ENCODE data around the gene NSMF. TPM values are rescaled to one million over a fixed set of nuclear protein-coding genes. Genes with fewer than 3 reads are reported as not detected.

Gene NSMF
- total and polyA plus RNA-seq, 2 donors (not counting 1 experiment from before 2014, with no cell fraction given), result 28.7 to 59.4 TPM

- WGBS (ENCODE audit: insufficient coverage), result 97% methylated on average over 11 of the region's 11 CpGs
- H3K4me3 Mint-ChIP-seq, result peak overlapping the region; percentile 19
- Histone ChIP-seq H3K27ac (ENCODE audit: low read length in 2 of 2) (no peak overlapping the region), H3K27me3 (replicated peaks in 1 of 4; ENCODE audit: control extremely low read depth in 1 of 4, control insufficient read depth in 3 of 4, insufficient read depth in 4 of 4, low read length in 3 of 4) (peaks cover 0 to 27% (median 10%) of the 10 kb centered on the region in 4 experiments), H3K4me2 (replicated peaks; ENCODE audit: low read depth, low read length, poor library complexity, severe bottlenecking) (no peak overlapping the region), H3K4me3 (ENCODE audit: control extremely low read depth in 1 of 5, extremely low read depth in 1 of 5, insufficient read depth in 1 of 5, low read depth in 2 of 5, low read length in 4 of 5) (no peak overlapping the region), H2AFZ (ENCODE audit: insufficient read depth, low read depth, low read length, poor library complexity, severe bottlenecking) (no peak overlapping the region), H3K79me2 (ENCODE audit: control insufficient read depth, insufficient read depth, low read length) (peaks cover 19% of the 10 kb centered on the region), H3K9ac (ENCODE audit: low read length) (no peak overlapping the region), H3K36me3 (replicated peaks in 1 of 2; ENCODE audit: control extremely low read depth in 1 of 2, control insufficient read depth in 1 of 2, extremely low read depth in 1 of 2, insufficient read depth in 2 of 2, low read length in 1 of 2) (no peaks in the 10 kb centered on the region), H4K20me1 (ENCODE audit: control insufficient read depth, insufficient read depth, low read length, poor library complexity, severe bottlenecking) (peaks cover 58% of the 10 kb centered on the region), H3K9me3 (ENCODE audit: control extremely low read depth in 1 of 3, control insufficient read depth in 2 of 3, insufficient read depth in 1 of 3, low read length in 2 of 3) (peaks cover 0 to 2% (median 0%) of the 10 kb centered on the region in 3 donors), H3K4me1 (ENCODE audit: control insufficient read depth in 2 of 2, insufficient read depth in 2 of 2, low read length in 2 of 2) (peaks cover 18 to 32% of the 10 kb centered on the region in 2 donors)
- DNase-seq, result no peak
- H3K27ac Mint-ChIP-seq, result no peak overlapping the region
- intact Hi-C loops (cut with micrococcal nuclease), result no loop called here
- ChIA-PET CTCF (interaction anchor here (2.5 kb wide), 1 partner anchor 107 kb away, joined by 7 read pairs; the partner anchor contains the start of gene NRARP), POLR2A (no interaction called here)
- H3K27me3 Mint-ChIP-seq, result no peaks in the 10 kb centered on the region
- H3K4me1 Mint-ChIP-seq, result peaks cover 17% of the 10 kb centered on the region
- no peak for TF ChIP-seq EZH2 (IDR thresholded peaks at IDR 0.05; ENCODE audit: borderline replicate concordance, insufficient read depth, low read depth, low read length, poor library complexity, severe bottlenecking)
- TF ChIP-seq, protein P1, sequence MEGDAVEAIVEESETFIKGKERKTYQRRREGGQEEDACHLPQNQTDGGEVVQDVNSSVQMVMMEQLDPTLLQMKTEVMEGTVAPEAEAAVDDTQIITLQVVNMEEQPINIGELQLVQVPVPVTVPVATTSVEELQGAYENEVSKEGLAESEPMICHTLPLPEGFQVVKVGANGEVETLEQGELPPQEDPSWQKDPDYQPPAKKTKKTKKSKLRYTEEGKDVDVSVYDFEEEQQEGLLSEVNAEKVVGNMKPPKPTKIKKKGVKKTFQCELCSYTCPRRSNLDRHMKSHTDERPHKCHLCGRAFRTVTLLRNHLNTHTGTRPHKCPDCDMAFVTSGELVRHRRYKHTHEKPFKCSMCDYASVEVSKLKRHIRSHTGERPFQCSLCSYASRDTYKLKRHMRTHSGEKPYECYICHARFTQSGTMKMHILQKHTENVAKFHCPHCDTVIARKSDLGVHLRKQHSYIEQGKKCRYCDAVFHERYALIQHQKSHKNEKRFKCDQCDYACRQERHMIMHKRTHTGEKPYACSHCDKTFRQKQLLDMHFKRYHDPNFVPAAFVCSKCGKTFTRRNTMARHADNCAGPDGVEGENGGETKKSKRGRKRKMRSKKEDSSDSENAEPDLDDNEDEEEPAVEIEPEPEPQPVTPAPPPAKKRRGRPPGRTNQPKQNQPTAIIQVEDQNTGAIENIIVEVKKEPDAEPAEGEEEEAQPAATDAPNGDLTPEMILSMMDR (IDR thresholded peaks at IDR 0.05), result no peak
- H3K9me3 Mint-ChIP-seq (ENCODE audit: insufficient read depth), result no peaks in the 10 kb centered on the region
- no peak for ATAC-seq (ENCODE audit: low read depth)
These were observed 49.6 kb downstream of the NSMF start for GRCh38 chr9:137409515-137409914.

GRCh38 chr9:137408651-137409405 lies 50.3 kb downstream of the NSMF start:
- H2AFZ ChIP-seq (ENCODE audit: insufficient read depth, low read depth, low read length, poor library complexity, severe bottlenecking), result no peak overlapping the region
- ChIA-PET POLR2A (no interaction called here), CTCF (interaction anchor here (0.5 to 2.5 kb wide), 3 partner anchors 14 to 286 kb away, joined by 3 to 7 read pairs (median 5); partner anchors contain the start of genes EXD3 and NRARP)
- H3K79me2 ChIP-seq (ENCODE audit: control insufficient read depth, insufficient read depth, low read length), result peaks cover 22% of the 10 kb centered on the region
- H3K4me1 ChIP-seq (ENCODE audit: control insufficient read depth in 2 of 2, insufficient read depth in 2 of 2, low read length in 2 of 2), result peaks cover 18 to 32% of the 10 kb centered on the region in 2 donors
- no peaks in the 10 kb centered on the region for H3K27me3 Mint-ChIP-seq
- TF ChIP-seq, protein P1 (IDR thresholded peaks at IDR 0.05), result no peak
- no peak for TF ChIP-seq EZH2 (IDR thresholded peaks at IDR 0.05; ENCODE audit: borderline replicate concordance, insufficient read depth, low read depth, low read length, poor library complexity, severe bottlenecking)
- no peak overlapping the region for H3K27ac Mint-ChIP-seq
- no peak overlapping the region for H3K4me3 Mint-ChIP-seq
- intact Hi-C loops (cut with micrococcal nuclease), result no loop called here
- no peak overlapping the region for H3K4me2 ChIP-seq (replicated peaks; ENCODE audit: low read depth, low read length, poor library complexity, severe bottlenecking)
- peaks cover 15% of the 10 kb centered on the region for H3K4me1 Mint-ChIP-seq
- DNase-seq (no peak), ATAC-seq (ENCODE audit: low read depth) (no peak)
- H3K36me3 ChIP-seq (replicated peaks in 1 of 2; ENCODE audit: control extremely low read depth in 1 of 2, control insufficient read depth in 1 of 2, extremely low read depth in 1 of 2, insufficient read depth in 2 of 2, low read length in 1 of 2), result no peaks in the 10 kb centered on the region
- H3K9me3 ChIP-seq (ENCODE audit: control extremely low read depth in 1 of 3, control insufficient read depth in 2 of 3, insufficient read depth in 1 of 3, low read length in 2 of 3), result peaks cover 0 to 2% (median 0%) of the 10 kb centered on the region in 3 donors
- H3K9ac ChIP-seq (ENCODE audit: low read length), result no peak overlapping the region
- no peaks in the 10 kb centered on the region for H3K9me3 Mint-ChIP-seq (ENCODE audit: insufficient read depth)
- peaks cover 0 to 27% (median 10%) of the 10 kb centered on the region in 4 experiments for H3K27me3 ChIP-seq (replicated peaks in 1 of 4; ENCODE audit: control extremely low read depth in 1 of 4, control insufficient read depth in 3 of 4, insufficient read depth in 4 of 4, low read length in 3 of 4)
- peaks cover 54% of the 10 kb centered on the region for H4K20me1 ChIP-seq (ENCODE audit: control insufficient read depth, insufficient read depth, low read length, poor library complexity, severe bottlenecking)
- 98% methylated on average over 18 of the region's 24 CpGs for WGBS (ENCODE audit: insufficient coverage)
- H3K4me3 ChIP-seq (ENCODE audit: control extremely low read depth in 1 of 5, extremely low read depth in 1 of 5, insufficient read depth in 1 of 5, low read depth in 2 of 5, low read length in 4 of 5), result no peak overlapping the region
- H3K27ac ChIP-seq (ENCODE audit: low read length in 2 of 2), result no peak overlapping the region

Data from B cell (primary cell).